Ecto neural progenitor cell (in vitro differentiated cells): ENCODE measurements around the gene ZNF682.
"Not testable (repeated sequence)": the region's sequence is repeated elsewhere in the genome, so short reads cannot be mapped to it uniquely, and the experiment has no call there.

Source experiments
- DNase-seq: peaks from one replicate; pipeline ENCODE4 v3.0.0-alpha.2; 2018; ENCODE audit warnings: low spot score

Gene ZNF682

GRCh38 chr19:20039203-20039723, at the start of gene ZNF682:
Gene ZNF682 (minus strand): TSS chr19:20039505. CDS start chr19:20039345, 160 bp downstream.
- peak; percentile 97 for DNase-seq

GRCh38 chr19:20082876-20083275, 43.6 kb upstream of the ZNF682 start:
- DNase-seq: not testable (repeated sequence)

DNA sequence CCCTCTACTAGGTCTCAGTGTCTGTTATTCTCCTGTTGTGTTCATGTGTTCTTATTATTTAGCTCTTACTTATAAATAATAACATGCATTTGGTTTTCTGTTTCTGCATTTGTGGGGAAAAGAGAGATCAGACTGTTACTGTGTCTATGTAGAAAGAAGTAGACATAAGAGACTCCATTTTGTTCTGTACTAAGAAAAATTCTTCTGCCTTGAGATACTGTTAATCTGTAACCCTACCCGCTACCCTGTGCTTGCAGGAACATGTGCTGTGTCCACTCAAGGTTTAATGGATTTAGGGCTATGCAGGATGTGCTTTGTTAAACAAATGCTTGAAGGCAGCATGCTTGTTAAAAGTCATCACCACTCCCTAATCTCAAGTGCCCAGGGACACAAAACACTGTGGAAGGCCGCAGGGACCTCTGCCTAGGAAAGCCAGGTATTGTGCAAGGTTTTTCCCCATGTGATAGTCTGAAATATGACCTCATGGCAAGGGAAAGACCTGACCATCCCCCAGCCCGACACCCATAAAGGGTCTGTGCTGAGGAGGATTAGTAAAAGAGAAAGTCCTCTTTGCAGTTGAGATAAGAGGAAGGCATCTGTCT, 43.0 kb upstream of the ZNF682 start:
- DNase-seq: not testable (repeated sequence)

DNA sequence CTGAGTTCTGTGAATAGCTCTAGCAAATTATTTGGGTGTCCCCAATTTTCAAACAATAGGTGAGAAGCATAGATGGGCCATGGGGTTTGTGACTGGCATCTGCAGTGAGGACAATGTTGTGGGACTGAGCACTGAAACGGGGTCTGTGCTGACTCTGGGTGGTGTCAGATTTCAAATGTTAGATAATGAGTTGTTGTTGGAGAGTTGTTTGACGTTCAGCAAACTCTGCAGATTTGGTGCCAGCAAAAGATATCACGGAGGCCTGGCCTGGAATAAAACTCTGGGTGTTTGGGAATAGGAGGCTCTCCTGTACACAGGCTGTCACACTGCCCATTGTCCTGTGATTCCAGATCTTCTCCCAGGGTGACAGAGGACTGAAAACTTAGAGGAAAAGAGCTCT, 41.4 kb upstream of the ZNF682 start:
- no peak for DNase-seq

DNA sequence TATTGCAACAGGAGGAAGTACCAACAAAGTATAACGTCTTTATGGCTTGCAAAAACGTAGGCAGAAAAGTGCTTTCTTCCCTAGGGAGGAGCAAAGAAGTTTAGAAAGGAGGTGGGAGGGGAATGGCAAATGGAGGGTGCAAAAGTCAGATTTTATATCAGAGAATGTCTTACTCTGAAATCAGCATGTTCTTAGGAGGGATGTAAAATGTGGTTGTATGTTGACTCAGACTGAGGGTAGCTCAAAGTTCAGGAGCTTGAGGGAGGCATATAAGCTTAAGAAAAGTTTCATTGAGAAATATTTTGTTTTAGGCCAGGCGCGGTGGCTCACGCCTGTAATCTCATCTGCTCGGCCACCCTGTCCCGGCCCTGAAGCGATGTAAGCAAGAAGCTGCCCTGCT, 40.2 kb upstream of the ZNF682 start:
- no peak for DNase-seq

GRCh38 chr19:20078581-20079031, 39.3 kb upstream of the ZNF682 start:
- peak; percentile 59 for DNase-seq

- DNase-seq: peak; percentile 94
Measured at GRCh38 chr19:20077791-20078463, 38.6 kb upstream of the ZNF682 start, which contains the start of gene ZNF90. Gene ZNF90 (plus strand): TSS chr19:20078000. CDS start chr19:20078133, 133 bp downstream.

- no peak for DNase-seq
Measured at GRCh38 chr19:20072936-20073335, 33.6 kb upstream of the ZNF682 start.

GRCh38 chr19:20070691-20071090, 31.4 kb upstream of the ZNF682 start:
- DNase-seq: no peak

DNA sequence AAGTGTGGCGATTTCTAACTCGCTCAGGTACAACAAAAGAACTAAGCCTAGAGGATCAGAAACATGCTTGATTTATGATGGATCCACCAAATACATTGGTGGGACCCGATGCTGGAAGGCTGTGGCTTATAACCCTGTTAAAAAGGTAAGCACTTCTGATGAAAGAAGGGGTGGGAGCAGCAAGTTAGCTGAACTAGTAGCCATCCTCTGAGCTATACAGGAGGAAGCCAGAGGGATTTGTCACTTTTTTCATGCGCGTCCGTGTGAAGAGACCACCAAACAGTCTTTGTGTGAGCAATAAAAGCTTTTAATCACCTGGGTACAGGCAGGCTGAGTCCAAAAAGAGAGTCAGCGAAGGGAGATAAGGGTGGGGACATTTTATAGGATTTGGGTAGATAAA, 29.3 kb upstream of the ZNF682 start:
- not testable (repeated sequence) for DNase-seq

DNA sequence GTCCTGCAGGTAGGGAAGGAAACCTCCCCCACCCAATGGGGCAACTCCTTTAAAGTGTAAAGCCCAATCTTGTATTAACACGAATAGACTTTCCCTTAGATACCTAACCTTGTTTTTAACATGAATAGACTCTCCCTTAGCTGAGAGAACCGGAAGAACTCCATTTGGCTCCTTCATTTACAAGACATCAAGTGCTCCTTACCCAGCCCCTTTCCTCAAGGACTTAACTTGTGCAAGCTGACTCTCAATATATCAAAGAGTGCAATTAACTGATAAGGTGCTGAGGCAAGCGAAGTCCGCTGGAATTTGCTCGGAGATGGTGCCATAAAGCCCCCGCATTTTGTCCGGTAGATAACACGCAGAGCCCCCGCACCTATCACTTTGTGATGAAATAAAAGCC, 28.6 kb upstream of the ZNF682 start:
- DNase-seq: no peak

- no peak for DNase-seq
Measured at GRCh38 chr19:20066861-20067260, 27.6 kb upstream of the ZNF682 start.

DNA sequence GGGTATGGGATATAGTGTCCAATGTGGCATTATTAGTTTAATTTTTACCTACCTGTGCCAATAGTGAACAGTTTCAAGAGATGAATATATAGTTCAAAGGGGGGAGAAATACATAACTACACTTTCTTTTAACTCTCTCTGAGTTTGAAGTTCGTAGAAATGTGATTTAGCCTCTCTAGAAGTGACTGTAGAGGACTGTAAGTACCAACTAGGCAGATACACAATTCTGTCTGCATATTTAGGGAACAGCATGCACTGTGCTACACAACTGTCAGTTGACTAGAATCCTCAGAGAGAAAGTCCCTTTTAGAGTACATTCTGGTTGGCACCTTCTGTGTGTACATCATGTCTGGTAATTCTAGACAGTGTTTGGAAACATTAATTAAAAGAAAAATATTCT, 21.0 kb upstream of the ZNF682 start:
- DNase-seq: no peak

DNA sequence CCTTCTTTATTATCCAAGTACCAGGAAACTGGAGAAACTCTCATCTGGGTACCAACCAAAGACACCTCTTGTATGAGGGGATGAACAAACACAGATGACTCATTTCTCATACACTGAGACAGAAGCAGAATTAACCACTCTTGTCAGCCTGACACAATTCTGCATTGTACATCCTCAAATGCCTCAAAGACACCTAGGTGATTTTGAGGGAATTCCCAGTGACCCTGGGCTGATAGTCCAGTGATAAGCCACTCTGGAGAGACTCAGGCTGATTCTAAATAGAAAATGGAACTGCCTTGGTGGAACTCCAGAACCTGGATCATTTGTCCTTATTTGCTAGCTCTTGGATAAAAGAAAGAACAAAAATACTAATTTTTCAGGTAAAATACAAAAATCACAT, 19.4 kb upstream of the ZNF682 start:
- not testable (repeated sequence) for DNase-seq

GRCh38 chr19:20051841-20052768, 12.8 kb upstream of the ZNF682 start:
- DNase-seq: peak; percentile 98

DNA sequence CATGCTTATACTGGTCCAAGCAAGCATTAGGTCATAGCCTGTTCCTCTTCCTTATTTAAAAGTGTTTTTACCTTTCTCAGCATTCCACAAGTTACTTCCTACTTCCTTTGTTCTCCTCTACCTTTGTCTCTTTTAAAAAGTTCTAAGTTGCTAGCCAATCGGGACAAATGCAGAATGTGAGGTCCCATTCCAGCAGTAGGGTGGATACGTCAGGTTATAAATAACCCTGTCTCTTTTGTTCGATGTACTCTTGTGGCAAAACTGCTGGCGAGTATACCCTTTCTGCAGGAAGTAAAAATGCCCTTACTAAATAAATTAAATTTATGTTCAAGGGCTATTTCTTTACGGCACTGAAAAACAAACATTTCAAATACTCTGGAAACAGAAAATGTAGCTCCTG, 6.4 kb upstream of the ZNF682 start:
- not testable (repeated sequence) for DNase-seq

DNA sequence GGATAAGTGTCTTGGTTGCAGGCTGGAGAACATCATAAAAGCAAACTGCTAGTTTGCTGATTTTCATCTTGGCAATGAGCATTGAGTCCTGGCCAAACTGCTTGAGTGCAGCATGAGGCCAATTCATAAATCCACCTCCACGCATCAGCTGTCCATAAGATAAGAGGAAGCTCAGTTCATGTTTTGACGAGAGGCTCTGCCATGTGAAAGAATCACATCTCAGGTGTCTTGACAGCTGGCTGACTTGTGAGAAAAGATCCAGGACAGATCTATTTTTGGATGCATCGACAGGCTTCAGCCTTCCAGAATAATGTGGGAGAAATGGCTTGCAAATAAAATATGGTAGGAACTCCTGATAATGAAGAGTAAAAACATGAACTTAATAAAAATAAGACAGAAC, 5.4 kb upstream of the ZNF682 start:
- no peak for DNase-seq

GRCh38 chr19:20038358-20039202, 725 bp downstream of the ZNF682 start:
- no peak for DNase-seq

- no peak for DNase-seq
Measured at GRCh38 chr19:20035935-20036334, 3.4 kb downstream of the ZNF682 start.

- no peak for DNase-seq
Measured at GRCh38 chr19:20028611-20029010, 10.7 kb downstream of the ZNF682 start.

DNA sequence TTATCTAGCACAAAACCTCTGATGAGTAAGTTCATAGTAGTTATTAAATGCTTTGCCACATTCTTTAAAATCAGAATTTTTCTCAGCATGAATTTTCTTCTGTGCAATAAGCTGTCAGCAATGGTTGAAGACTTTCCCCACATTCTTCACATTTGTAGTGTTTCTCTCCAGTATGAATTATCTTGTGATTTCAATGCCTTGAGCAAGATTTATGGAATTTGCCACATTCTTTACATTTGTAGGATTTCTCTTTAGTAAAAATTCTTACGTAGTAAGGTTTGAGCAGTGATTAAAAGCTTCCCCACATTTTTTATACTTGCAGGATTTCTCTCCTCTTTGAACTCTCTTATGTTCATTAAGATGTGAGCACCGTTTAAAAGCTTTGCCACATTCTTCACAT, 33.6 kb downstream of the ZNF682 start:
- DNase-seq: no peak
